GDM1 (cell line): ENCODE measurements around the gene SYNGAP1.

ENCODE experiments used
- DNase-seq: peaks from one replicate; lab custom pipeline; 2025; lab: John Stamatoyannopoulos, UW

SYNGAP1 gene

GRCh38 chr6:33439956-33440648 lies 20.2 kb downstream of the SYNGAP1 start:
- DNase-seq, result no peak

DNA sequence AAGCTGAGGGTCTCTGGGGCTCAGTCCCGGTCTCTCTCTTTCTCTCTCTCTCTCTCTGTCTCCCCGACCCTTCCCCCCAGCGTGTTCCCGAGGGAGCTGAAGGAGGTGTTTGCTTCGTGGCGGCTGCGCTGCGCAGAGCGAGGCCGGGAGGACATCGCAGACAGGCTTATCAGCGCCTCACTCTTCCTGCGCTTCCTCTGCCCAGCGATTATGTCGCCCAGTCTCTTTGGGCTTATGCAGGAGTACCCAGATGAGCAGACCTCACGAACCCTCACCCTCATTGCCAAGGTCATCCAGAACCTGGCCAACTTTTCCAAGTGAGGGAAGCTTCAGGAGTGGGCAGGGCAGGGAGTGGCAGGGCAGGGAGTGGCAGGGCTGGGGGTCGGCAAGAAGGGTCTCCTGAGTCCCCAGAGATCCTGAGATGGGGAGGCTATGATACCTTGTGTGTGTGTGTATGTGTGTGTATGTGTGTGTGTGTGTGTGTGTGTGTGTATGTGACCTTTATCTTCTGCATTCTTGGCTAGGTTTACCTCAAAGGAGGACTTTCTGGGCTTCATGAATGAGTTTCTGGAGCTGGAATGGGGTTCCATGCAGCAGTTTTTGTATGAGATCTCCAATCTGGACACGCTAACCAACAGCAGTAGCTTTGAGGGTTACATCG lies 20.9 kb downstream of the SYNGAP1 start:
- DNase-seq, result no peak

GRCh38 chr6:33441457-33441856 lies 21.6 kb downstream of the SYNGAP1 start:
- DNase-seq, result no peak

DNA sequence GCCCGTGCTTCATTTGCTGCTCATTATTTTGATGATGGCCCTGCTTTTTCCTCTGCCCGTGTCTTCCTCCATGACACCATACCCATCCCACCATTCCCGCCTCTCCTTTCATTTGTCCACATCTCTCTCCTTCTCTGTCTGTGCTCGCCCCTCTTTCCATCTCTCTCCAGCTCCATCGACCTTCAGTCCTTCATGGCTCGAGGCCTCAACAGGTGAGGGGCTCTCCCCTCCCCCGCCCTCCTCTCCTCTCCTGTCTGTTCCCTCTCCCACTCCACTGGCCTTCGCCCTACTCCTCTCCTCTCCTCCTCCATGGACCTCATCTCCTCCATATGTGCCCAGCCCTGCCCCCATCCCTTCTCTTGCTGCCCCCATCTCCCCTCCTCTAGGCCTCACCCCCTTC lies 22.4 kb downstream of the SYNGAP1 start:
- DNase-seq, result no peak

- DNase-seq, result no peak
Measured at GRCh38 chr6:33443025-33443424, 23.2 kb downstream of the SYNGAP1 start.

GRCh38 chr6:33443619-33444504 lies 24.0 kb downstream of the SYNGAP1 start:
- DNase-seq, result no peak

DNA sequence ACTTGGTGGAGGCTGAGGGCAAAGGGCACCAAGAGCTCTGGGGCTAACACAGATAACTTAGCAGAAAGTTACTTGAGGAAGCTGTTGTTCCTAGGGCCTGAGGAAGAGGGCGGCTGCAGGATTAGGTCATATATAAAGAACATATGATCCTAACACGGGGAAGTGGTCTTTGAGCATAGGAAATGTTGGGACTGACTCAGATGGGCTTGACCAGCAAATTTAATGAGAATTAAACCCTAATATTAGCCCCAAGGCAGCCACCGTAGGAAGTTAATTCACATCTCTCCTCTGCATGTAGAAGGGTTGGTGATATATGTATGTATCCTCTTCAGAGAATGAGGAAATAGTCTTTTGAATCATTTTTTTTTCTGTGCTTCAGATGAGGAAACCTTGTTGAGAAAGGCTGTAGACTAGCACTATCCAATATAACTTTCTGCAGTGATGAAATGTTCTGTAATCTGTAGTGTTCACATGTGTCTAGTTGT lies 25.3 kb downstream of the SYNGAP1 start:
- DNase-seq, result no peak

GRCh38 chr6:33446356-33446755 lies 26.5 kb downstream of the SYNGAP1 start:
- no peak for DNase-seq

GRCh38 chr6:33450434-33450833 lies 30.6 kb downstream of the SYNGAP1 start:
- no peak for DNase-seq

DNA sequence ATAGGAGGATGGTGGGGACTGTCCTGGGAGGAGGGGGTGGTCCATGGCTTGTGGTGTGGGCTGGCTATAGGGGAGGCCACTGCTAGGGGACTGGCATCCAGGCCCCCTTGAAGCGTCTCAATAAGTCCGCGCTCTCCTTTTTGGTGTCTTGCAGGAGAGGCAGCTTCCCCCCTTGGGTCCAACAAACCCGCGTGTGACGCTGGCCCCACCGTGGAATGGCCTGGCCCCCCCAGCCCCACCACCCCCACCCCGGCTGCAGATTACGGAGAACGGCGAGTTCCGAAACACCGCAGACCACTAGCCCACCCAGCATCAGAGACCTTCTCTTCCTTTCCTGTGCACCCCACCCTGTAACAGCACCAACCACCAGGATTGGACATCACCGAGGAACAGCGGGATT lies 31.7 kb downstream of the SYNGAP1 start:
- DNase-seq, result no peak

DNA sequence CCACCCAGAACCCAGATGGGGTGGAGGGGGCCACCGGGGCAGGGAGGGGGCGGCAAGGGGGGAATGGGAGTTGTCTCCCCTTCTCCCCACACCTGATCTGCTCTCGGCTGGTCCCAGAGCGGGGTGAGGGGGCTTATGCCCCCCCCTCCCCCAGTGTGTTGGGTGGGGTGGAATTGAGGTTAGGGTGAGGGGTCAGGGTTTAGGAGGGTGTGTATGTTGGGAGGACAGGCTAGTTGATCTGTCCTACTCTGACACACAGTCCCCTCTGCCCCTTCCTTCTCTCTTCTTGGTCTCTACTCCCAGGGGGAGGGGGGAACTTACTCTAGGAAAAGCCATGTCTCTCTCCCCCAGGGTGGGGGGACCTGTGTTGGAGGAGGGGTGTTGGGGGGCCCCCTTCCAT lies 32.6 kb downstream of the SYNGAP1 start:
- DNase-seq, result no peak

- DNase-seq, result no peak
Measured at GRCh38 chr6:33453393-33454008, 33.6 kb downstream of the SYNGAP1 start.

DNA sequence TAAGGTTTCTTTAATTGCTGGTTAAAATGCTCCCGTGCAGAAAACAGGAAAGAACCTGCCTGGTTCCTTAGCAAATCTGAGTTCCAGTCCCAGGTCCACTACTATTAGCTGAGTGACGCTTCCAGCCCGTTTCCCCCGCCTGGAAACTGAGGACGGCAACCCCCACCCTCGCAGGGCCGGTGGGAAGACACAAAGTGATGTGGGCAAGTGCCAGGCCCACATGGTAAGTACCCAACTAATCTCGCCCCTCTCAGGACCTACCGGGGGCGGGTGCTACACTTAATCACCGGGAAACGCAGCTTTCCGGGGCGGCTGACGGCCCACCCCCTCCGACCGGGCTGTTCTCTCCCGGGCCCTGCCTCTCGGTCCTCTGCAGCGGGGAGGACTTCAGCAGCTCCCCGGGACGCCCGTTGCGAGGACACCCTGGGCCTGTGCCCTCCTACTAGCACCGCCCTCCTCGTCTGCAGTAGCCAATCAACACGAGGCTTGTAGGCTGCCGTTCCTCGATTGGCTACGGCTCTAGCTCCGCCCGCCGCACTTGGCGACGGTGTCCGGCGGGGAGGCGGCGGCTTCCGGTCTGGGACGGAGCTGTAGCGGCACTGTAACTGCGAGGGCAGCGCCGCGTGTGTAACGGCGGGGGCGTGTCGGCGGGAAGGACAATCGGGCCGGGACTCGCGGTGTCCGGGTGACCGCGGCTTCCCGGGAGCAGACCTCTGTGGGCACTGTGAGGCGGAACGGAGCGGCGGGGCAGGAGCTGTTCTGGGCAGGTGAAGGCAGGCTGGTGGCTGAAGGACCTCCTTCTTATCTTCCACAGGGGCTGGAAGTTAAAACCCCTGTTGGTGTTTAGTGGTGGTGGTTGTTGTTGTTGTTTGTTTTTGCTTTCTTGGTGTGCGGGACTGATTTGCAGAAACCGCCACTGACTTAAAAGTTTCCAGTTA lies 34.4 kb downstream of the SYNGAP1 start, which contains the start of gene ZBTB9:
TSS of gene ZBTB9 (plus strand) at position 568 of the 938 bp plus-strand sequence. CDS start 525 bp downstream, outside the sequence.
- peak; percentile 93 for DNase-seq

DNA sequence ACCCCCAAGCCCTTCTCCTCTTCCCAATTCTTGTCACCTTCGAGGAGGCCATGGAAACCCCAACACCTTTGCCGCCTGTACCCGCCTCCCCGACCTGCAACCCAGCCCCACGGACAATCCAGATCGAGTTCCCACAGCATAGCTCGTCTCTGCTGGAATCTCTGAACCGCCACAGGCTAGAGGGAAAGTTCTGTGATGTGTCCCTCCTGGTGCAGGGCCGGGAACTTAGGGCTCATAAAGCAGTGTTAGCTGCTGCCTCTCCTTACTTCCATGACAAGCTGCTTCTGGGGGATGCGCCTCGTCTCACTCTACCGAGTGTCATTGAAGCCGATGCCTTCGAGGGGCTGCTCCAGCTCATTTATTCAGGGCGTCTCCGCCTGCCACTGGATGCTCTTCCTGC lies 35.2 kb downstream of the SYNGAP1 start:
- DNase-seq, result no peak

- DNase-seq, result no peak
Measured at GRCh38 chr6:33456156-33456555, 36.3 kb downstream of the SYNGAP1 start.

- no peak for DNase-seq
Measured at GRCh38 chr6:33458676-33459075, 38.8 kb downstream of the SYNGAP1 start.

GRCh38 chr6:33459226-33459625 lies 39.4 kb downstream of the SYNGAP1 start:
- DNase-seq, result no peak

DNA sequence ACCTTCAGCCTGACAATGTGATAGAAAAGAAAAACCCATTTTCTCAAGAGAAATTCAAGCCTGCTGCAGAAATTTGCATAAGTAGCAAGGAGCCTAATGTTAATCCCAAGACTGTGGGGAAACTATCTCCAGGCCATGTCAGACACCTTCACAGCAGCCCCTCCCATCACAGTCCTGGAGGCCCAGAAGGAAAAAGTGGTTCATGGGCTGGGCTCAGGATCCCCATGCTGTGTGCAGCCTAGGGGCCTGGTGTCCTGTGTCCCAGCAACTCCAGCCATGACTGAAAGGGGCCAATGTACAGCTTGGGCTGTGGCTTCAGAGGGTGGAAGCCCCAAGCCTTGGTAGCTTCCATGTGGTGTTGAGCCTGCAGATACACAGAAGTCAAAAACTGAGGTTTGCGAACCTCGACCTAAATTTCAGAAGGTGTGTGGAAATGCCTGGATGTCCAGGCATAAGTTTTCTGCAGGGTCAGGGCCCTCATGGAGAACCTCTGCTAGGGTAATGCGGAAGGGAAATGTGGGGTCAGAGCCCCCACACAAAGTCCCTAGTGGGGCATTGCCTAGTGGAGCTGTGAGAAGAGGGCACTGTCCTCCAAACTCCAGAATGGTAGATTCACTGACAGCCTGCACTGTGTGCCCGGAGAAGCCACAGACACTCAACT lies 46.3 kb downstream of the SYNGAP1 start:
- DNase-seq, result no peak

DNA sequence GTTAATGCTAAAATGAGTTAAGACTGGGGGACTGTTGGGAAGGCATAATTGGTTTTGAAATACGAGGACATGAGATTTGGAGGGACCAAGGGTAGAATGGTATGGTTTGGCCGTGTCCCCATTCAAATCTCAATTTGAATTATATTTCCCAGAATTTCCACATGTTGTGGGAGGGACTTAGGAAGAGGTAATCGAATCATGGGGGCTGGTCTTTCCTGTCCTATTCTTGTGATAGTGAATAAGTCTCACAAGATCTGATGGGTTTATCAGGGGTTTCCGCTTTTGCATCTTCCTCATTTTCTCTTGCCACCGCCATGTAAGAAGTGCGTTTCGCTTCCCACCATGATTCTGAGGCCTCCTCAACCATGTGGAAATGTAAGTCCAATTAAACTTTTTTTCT lies 47.2 kb downstream of the SYNGAP1 start:
- DNase-seq, result no peak

DNA sequence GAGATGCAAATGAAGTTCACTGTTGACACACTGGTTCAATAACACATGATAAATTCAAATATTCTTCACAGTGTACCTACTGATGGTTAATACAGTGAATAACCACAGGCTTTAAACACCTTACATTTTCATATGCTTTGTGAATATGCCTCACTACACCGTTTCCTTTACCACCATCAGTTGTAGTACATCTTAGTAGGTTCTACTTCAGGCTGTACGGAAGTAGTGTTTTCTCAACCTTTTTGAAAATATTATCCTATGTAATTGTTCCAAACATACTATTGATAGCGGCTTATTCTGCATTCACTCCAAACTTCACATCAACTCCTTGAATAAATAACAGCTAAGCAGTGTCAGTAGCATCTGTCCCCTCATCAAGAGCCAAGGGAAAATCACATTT lies 49.8 kb downstream of the SYNGAP1 start:
- DNase-seq, result no peak
